Gastrocnemius medialis (tissue), 4 donors: ENCODE measurements around the gene PLD3. TPM values are rescaled to one million over a fixed set of nuclear protein-coding genes. Genes with fewer than 3 reads are reported as not detected.

ENCODE experiments used
- ATAC-seq, 2 donors: fragments of 150-250 bp; one replicate each; pipeline ENCODE4 v1.9.1; 2016
- DNase-seq, 2 donors: peaks; one replicate each; pipeline ENCODE4 v3.0.0-alpha.2; 2019
- H3K27ac ChIP-seq, 4 donors: fragments of 200-600 bp; sonication (generic); 1 replicate in 1 of 4; 2 replicates in 3 of 4; pipeline ENCODE4 v1.5.1; 2016 to 2018; ENCODE audit warnings: mild to moderate bottlenecking in 2 of 4, moderate library complexity in 1 of 4
- H3K27me3 ChIP-seq, 3 donors: fragments of 200-600 bp; sonication (generic) in 2 of 3; 1 replicate in 1 of 3; 2 replicates in 2 of 3; pipeline versions ENCODE4 v1.5.1 to v1.6.0; 2016 to 2019; ENCODE audit warnings: mild to moderate bottlenecking in 1 of 3, moderate library complexity in 1 of 3
- H3K36me3 ChIP-seq, 2 donors: fragments of 200-600 bp; sonication (generic) in 1 of 2; one replicate each; pipeline ENCODE4 v1.5.1; 2017 to 2018
- H3K4me1 ChIP-seq, 2 donors: fragments of 200-600 bp; sonication (generic) in 1 of 2; one replicate each; pipeline ENCODE4 v1.5.1; 2016 to 2017; ENCODE audit warnings: mild to moderate bottlenecking in 2 of 2
- H3K4me3 ChIP-seq, 4 donors: fragments of 200-600 bp; sonication (generic) in 3 of 4; 1 replicate in 1 of 4; 2 replicates in 3 of 4; pipeline ENCODE4 v1.5.1; 2016 to 2019; ENCODE audit warnings: mild to moderate bottlenecking in 2 of 4
- H3K9me3 ChIP-seq, 3 donors: fragments of 200-600 bp; sonication (generic) in 2 of 3; 1 replicate in 1 of 3; 2 replicates in 2 of 3; pipeline ENCODE4 v1.5.1; 2016 to 2019
- CTCF ChIP-seq, 5 experiments: fragments of 450-650 bp in 3 of 5; fragments of 200-600 bp in 2 of 5; sonication (generic) in 2 of 5; IDR thresholded peaks in 4 of 5; conservative IDR thresholded peaks in 1 of 5; 1 replicate in 4 of 5; 2 replicates in 1 of 5; pipeline ENCODE4 v1.5.1; 2016 to 2019; ENCODE audit warnings: antibody characterized with exemption in 5 of 5, mild to moderate bottlenecking in 3 of 5, moderate library complexity in 3 of 5
- POLR2A ChIP-seq, 2 donors: fragments of 450-650 bp; IDR thresholded peaks; one replicate each; pipeline ENCODE4 v1.6.1; 2017; ENCODE audit warnings: antibody characterized with exemption in 2 of 2, mild to moderate bottlenecking in 2 of 2, moderate library complexity in 2 of 2
- in situ Hi-C, 4 donors: fragments of 200-750 bp; cut with MboI; loops; one replicate each; pipeline versions ENCODE4 v1.15.0 to v1.8.0; 2017; ENCODE audit warnings: low sequenced_read_pairs in 4 of 4
- intact Hi-C: fragments of 100-400 bp; cut with DNase I; formaldehyde crosslinking; loops from one replicate; pipeline ENCODE4 v1.15.1; 2023; ENCODE audit warnings: low total_unique reads
- total RNA-seq, 4 donors: library from RNA; depleted of rRNA; stranded (reverse); fragments of >200 nt; gene quantifications; one replicate each; pipeline versions ENCODE4 v1.1.0 to v1.2.3, GENCODE V29; 2016

Gene PLD3
- total RNA-seq, 4 donors from 2014 or later, result 136 to 198 (median 190) TPM

GRCh38 chr19:40387155-40387554 lies 38.7 kb downstream of the PLD3 start:
- H3K36me3 ChIP-seq, result no peaks in the 10 kb centered on the region
- no peaks in the 10 kb centered on the region for H3K27me3 ChIP-seq
- no peak overlapping the region for H3K4me3 ChIP-seq
- intact Hi-C loops (no loop called here), in situ Hi-C loops (loop anchor here in 1 of 4 donors (25.0 kb wide), 1 partner anchor 1375 kb away; the partner anchor contains the start of gene CEACAM6)
- no peak for DNase-seq
- no peaks in the 10 kb centered on the region for H3K9me3 ChIP-seq
- no peak overlapping the region for H3K27ac ChIP-seq
- TF ChIP-seq CTCF (IDR thresholded peaks at IDR 0.05 in 4 of 5, conservative IDR thresholded peaks at IDR 0.05 in 1 of 5) (no peak), POLR2A (IDR thresholded peaks at IDR 0.05) (no peak)
- H3K4me1 ChIP-seq, result no peaks in the 10 kb centered on the region
- no peak for ATAC-seq

GRCh38 chr19:40388481-40388880 lies 40.0 kb downstream of the PLD3 start:
- in situ Hi-C loops (loop anchor here in 1 of 4 donors (25.0 kb wide), 1 partner anchor 1374 kb away; the partner anchor contains the start of gene CEACAM6), intact Hi-C loops (no loop called here)
- H3K27ac ChIP-seq, result no peak overlapping the region
- no peaks in the 10 kb centered on the region for H3K4me1 ChIP-seq
- H3K4me3 ChIP-seq, result no peak overlapping the region
- no peaks in the 10 kb centered on the region for H3K36me3 ChIP-seq
- no peaks in the 10 kb centered on the region for H3K27me3 ChIP-seq
- DNase-seq (no peak), ATAC-seq (no peak)
- TF ChIP-seq CTCF (IDR thresholded peaks at IDR 0.05 in 4 of 5, conservative IDR thresholded peaks at IDR 0.05 in 1 of 5), result no peak
- TF ChIP-seq POLR2A (IDR thresholded peaks at IDR 0.05), result no peak
- H3K9me3 ChIP-seq, result no peaks in the 10 kb centered on the region

GRCh38 chr19:40389404-40390083 lies 41.0 kb downstream of the PLD3 start:
- Histone ChIP-seq H3K27me3 (no peaks in the 10 kb centered on the region), H3K9me3 (no peaks in the 10 kb centered on the region), H3K27ac (no peak overlapping the region), H3K36me3 (no peaks in the 10 kb centered on the region), H3K4me1 (no peaks in the 10 kb centered on the region), H3K4me3 (no peak overlapping the region)
- ATAC-seq, result no peak
- in situ Hi-C loops, result loop anchor here in 1 of 4 donors (25.0 kb wide), 1 partner anchor 1373 kb away; the partner anchor contains the start of gene CEACAM6
- intact Hi-C loops, result no loop called here
- TF ChIP-seq CTCF (IDR thresholded peaks at IDR 0.05 in 4 of 5, conservative IDR thresholded peaks at IDR 0.05 in 1 of 5), result no peak
- TF ChIP-seq POLR2A (IDR thresholded peaks at IDR 0.05), result no peak
- no peak for DNase-seq

GRCh38 chr19:40390084-40390742 lies 41.7 kb downstream of the PLD3 start, which contains the start of gene HIPK4:
Gene HIPK4, minus strand, starts transcription at chr19:40390181. Its CDS starts 279 bp downstream, at chr19:40389902.
- Histone ChIP-seq H3K27me3 (no peaks in the 10 kb centered on the region), H3K4me3 (no peak within 1 kb of the TSS), H3K27ac (no peak within 1 kb of the TSS), H3K9me3 (no peaks in the 10 kb centered on the region), H3K4me1 (no peaks in the 10 kb centered on the region), H3K36me3 (no peaks in the 10 kb centered on the region)
- in situ Hi-C loops (loop anchor here in 1 of 4 donors (25.0 kb wide), 1 partner anchor 1372 kb away; the partner anchor contains the start of gene CEACAM6), intact Hi-C loops (no loop called here)
- ATAC-seq (no peak), DNase-seq (no peak)
- TF ChIP-seq CTCF (IDR thresholded peaks at IDR 0.05 in 4 of 5, conservative IDR thresholded peaks at IDR 0.05 in 1 of 5) (no peak), POLR2A (IDR thresholded peaks at IDR 0.05) (no peak)
